IPS-20b (cell line): ENCODE results near the gene MED9.

ENCODE experiments used
- H3K27ac ChIP-seq: one replicate; pipeline ENCODE4 v1.5.1; 2013; ENCODE audit warnings: low read length
- H3K27me3 ChIP-seq: 2 replicates; pipeline ENCODE4 v1.6.1; 2013; ENCODE audit warnings: mild to moderate bottlenecking, low read length, inconsistent platforms; ENCODE audit not compliant: insufficient read depth
- H3K36me3 ChIP-seq: 2 replicates; pipeline ENCODE4 v1.6.1; 2013; ENCODE audit warnings: low read depth, mild to moderate bottlenecking, inconsistent platforms, low read length, moderate library complexity; ENCODE audit not compliant: insufficient read depth
- H3K4me1 ChIP-seq: 2 replicates; pipeline ENCODE4 v1.6.1; 2013; ENCODE audit warnings: mild to moderate bottlenecking, control low read depth, inconsistent platforms, low read length, moderate library complexity; ENCODE audit not compliant: insufficient read depth
- H3K4me3 ChIP-seq: 2 replicates; pipeline ENCODE4 v1.5.1; 2013; ENCODE audit warnings: mild to moderate bottlenecking, low read length, inconsistent platforms
- H3K9ac ChIP-seq: 2 replicates; pipeline ENCODE4 v1.6.1; 2013; ENCODE audit warnings: low read depth, mild to moderate bottlenecking, inconsistent platforms, low read length, moderate library complexity
- H3K9me3 ChIP-seq: 2 replicates; pipeline ENCODE4 v1.6.1; 2013; ENCODE audit warnings: mild to moderate bottlenecking, low read depth, low read length, inconsistent platforms; ENCODE audit not compliant: insufficient read depth

The MED9 gene

GRCh38 chr17:17538417-17539391 lies 61.9 kb downstream of the MED9 start:
- no peaks in the 10 kb centered on the region for H3K36me3 ChIP-seq
- no peaks in the 10 kb centered on the region for H3K9me3 ChIP-seq
- H3K4me3 ChIP-seq = no peak overlapping the region
- no peak overlapping the region for H3K9ac ChIP-seq
- no peaks in the 10 kb centered on the region for H3K27me3 ChIP-seq
- H3K4me1 ChIP-seq = no peaks in the 10 kb centered on the region
- no peak overlapping the region for H3K27ac ChIP-seq

DNA sequence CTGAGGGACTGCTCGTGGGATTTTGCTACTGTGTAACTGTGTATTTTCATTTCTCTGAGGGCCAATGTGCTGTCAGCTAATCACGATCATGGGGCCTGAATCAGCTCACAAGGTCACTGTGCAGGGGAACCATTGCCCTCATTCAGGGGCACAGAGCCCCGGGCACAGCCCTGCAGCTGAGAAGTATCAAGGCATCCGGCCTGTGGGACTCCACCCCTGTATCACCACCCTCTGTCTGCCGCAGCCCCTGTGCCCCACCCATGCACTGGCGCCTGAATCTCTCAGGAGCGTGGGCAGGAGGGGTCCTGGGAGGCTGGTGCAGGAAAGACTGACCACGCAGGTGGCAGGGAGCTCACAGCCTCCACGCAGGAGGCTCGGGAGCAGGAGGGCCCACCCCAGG lies 62.8 kb downstream of the MED9 start:
- Histone ChIP-seq H3K4me3 (no peak overlapping the region), H3K9me3 (no peaks in the 10 kb centered on the region), H3K27ac (no peak overlapping the region), H3K36me3 (no peaks in the 10 kb centered on the region), H3K9ac (no peak overlapping the region), H3K4me1 (no peaks in the 10 kb centered on the region), H3K27me3 (no peaks in the 10 kb centered on the region)

DNA sequence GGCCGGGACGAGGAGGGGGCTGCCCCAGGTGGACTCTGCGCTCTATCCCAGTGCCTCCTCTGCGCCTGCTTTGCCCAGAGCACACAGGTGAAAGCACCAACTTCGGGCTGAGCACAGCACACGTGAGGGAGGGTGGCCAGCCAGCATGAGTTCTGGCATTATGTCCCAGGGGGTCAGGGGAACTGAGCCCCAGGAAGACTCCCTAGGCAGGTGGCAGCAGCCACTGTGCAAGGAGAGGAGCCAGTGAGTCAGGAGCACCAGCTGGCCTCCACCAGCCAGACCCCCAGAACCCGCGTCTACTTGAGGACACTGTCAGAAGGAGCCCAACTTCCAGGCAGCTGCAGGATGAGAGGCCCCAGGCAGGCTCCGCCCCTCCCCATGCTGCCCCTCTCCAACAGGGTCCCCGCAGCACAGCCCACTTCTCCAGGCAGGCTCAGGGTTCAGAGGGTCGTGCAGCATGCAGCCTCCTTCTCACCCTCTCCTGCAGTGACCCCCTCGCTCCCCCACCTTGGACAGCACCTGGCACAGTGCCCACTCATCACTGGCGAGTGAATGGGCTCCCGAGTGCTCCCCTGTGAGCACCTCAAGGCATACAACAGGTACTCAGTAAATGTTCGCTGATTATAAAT lies 63.6 kb downstream of the MED9 start:
- Histone ChIP-seq H3K4me3 (no peak overlapping the region), H3K9ac (no peak overlapping the region), H3K27ac (no peak overlapping the region), H3K36me3 (no peaks in the 10 kb centered on the region), H3K27me3 (no peaks in the 10 kb centered on the region), H3K9me3 (no peaks in the 10 kb centered on the region), H3K4me1 (no peaks in the 10 kb centered on the region)

GRCh38 chr17:17540935-17541639 lies 64.3 kb downstream of the MED9 start:
- no peaks in the 10 kb centered on the region for H3K4me1 ChIP-seq
- H3K36me3 ChIP-seq = no peaks in the 10 kb centered on the region
- H3K9me3 ChIP-seq = no peaks in the 10 kb centered on the region
- H3K4me3 ChIP-seq = no peak overlapping the region
- no peaks in the 10 kb centered on the region for H3K27me3 ChIP-seq
- no peak overlapping the region for H3K9ac ChIP-seq
- no peak overlapping the region for H3K27ac ChIP-seq

DNA sequence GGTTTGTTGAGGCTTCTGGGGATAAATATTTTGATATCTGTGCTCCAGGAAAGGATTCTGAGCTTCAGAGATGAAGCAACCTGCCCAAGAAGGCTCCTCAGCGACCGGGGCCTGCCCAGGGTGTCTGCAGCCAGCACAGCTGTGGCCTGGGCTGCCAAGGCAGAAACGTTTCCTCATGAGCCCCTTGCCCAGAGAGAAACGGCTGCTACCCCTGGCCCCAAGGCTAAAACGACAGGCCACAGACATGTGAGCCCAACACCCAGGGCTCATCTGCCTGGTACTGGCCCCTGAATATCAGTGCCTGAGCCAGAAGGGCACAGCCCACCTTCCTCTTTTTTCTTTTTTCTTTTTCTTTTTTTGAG lies 64.8 kb downstream of the MED9 start:
- Histone ChIP-seq H3K9me3 (no peaks in the 10 kb centered on the region), H3K27me3 (no peaks in the 10 kb centered on the region), H3K4me3 (no peak overlapping the region), H3K36me3 (no peaks in the 10 kb centered on the region), H3K9ac (no peak overlapping the region), H3K4me1 (no peaks in the 10 kb centered on the region), H3K27ac (no peak overlapping the region)
